NCI-H2227 (cell line): ENCODE measurements around the gene RNF182.
"Not testable (repeated sequence)": the region's sequence is repeated elsewhere in the genome, so short reads cannot be mapped to it uniquely, and the experiment has no call there.

Experiments used
- DNase-seq: peaks from one replicate; lab custom pipeline; 2025; ENCODE audit not compliant: unreplicated experiment; lab: John Stamatoyannopoulos, UW

Gene RNF182

GRCh38 chr6:13998356-13998755, 73.6 kb downstream of the RNF182 start:
- DNase-seq, result no peak

DNA sequence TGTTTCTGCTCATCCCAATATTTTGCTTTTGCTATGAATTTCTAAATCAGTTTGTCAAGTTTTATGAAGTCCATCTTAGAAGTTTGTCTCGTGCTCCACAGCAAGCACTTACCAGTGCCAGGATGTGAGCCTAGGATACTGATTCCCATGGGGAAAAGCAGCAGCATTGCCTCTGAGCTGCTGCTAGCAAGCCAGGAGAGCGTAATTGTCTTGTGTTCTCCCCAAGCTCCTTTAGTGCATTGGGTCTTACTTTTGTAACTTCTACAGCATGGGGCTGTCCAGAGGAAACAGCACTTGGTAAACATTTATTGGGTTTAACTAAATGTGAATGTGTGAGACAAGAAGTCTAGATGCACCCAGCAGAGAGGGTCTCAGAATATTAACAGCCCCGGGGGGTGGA, 76.1 kb downstream of the RNF182 start:
- DNase-seq, result no peak

DNA sequence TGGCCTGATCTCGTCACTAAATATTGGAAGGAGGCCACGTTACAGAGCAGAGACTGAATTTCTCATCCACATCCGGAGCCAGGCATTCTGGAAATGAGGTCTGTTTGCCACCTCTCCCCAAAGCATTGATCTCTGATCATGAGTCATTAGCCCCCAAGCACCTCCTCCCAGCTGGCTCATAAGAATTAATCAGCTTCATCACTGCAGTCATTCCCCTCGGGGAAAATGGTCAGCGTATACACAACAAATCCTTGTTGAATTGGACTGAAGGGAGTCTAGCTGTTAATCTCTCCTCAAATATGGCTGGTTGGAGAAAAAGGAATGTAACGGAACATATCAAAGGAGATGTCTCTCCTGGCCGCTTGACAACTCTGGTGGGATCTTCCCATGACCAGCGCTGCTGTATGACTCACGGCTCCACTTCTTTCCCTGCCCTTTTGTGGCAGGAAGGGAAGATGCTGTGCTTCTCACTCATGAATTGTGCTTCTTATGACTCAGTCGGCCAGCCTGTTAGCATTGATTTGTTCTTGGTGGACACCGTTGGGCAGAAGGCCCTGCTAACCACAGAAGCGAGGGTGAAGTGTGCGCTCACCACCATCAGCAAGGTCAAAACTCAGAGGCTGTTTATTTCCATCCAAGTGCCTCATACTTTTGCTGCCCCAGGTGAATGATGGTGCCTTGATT, 76.7 kb downstream of the RNF182 start:
- no peak for DNase-seq

DNA sequence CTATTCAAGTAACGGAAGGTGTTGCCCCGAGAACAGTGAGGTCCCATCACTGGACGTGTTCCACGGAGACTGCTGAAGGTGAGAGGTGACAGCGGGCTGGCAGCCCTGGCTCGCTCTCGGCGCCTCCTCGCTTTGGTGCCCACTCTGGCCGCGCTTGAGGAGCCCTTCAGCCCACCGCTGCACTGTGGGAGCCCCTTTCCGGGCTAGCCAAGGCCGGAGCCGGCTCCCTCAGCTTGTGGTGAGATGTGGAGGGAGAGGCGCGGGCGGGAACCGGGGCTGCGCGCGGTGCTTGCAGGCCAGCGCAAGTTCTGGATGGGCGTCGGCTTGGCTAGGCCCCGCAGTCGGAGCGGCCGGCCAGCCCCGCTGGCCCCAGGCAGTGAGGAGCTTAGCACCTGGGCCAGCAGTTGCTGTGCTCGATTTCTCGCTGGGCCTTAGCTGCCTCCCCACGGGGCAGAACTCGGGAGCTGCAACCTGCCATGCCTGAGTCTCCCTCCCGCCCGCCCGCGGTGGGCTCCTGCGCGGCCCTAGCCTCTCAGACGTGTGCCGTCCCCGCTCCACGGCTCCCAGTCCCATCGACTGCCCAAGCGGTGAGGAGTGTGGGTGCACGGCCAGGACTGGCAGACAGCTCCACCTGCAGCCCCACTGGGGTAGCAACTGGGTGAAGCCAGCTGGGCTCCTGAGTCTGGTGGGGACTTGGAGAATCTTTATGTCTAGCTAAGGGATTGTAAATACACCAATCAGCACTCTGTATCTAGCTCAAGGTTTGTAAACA, 77.6 kb downstream of the RNF182 start:
- no peak for DNase-seq

- no peak for DNase-seq
Measured at GRCh38 chr6:14004258-14004657, 79.5 kb downstream of the RNF182 start.

DNA sequence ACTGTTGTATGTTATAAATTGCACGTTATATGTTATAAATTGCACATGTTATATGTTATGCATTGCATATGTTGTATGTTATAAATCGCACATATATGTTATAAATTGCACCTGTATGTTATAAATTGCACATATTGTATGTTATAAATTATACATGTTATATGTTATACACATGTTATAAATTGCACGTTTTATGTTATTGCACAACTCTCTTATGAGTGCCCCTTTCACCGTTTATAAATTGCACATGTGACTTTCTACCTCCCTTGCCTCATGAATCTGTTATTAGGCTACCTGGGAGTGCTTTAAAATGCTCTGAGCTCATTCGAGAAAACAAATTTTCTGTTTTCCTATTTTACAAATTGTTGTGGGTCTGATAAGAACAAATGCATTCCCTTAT, 84.1 kb downstream of the RNF182 start:
- DNase-seq, result no peak

GRCh38 chr6:14009431-14009830, 84.7 kb downstream of the RNF182 start:
- no peak for DNase-seq

DNA sequence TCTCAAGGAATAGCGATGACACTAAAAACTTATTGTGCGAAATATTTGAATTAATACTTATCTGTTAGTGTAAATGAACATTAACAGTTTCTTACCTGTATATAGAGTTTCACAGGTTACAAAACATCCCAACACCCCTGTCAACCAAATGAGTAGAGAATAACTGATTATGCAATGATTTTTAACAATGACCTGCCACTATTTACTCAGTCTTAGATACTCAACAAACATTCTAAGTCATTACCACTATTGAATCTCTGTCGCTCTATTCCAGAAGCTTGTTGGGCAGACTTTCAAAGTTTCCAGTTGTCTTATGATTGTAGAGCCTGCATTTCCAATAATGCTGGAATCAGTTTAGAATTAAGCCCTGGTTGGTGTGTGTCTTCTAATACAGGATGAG, 85.5 kb downstream of the RNF182 start:
- DNase-seq, result no peak

DNA sequence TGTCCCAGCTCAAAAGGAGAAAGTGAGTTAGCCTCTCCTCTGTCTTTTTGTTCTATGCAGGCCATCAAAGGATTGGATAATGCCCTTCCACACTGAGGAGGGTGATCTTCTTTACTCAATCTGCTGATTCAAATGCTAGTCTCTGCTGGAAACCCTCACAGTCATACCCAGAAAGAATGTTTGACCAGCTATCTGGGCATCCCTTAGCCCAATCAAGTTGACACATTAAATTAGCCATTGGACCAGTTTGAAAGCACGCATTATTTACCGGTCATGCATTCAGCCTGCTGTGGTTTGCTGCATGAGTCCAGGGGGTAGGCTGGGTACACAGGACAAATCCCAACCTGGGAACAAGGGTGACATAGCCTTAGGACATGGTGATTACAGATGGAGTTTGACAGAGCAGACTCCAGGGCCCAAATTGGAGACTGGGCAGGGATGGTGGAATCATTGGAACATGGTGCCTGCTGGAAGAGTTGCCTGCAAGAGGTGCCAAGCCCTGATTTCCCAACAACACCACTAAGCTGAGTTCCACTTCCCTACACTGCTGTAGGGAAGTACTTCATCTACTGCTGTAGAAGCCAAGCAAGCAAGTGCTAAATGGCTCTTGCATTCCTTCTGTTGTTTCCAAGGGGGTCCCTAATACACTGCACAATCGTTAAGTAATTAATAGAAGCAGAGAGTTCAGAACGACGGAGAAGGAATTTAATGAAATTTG, 87.7 kb downstream of the RNF182 start:
- DNase-seq, result no peak

DNA sequence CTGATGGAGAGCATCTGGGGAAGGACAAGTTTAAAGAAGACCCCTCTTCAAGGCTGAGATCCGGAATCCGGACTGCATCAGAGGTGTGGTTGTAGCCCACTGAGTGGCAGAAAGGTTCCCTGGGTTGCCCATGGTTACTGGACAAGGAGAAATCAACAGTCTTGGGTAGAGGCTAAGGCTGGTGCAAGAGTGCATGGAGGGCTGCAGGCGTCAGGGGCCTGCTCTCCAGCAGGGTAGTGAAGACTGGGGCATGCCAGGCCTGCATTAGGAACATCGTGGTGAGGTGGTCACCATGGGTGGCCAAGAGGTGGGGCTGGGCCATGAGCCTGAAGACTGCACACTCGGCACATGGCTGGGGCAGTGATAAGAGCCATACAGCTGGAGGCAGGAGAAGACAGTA, 91.2 kb downstream of the RNF182 start:
- no peak for DNase-seq

GRCh38 chr6:14016432-14016831, 91.7 kb downstream of the RNF182 start:
- no peak for DNase-seq

GRCh38 chr6:14016935-14017625, 92.3 kb downstream of the RNF182 start:
- no peak for DNase-seq

- no peak for DNase-seq
Measured at GRCh38 chr6:14017626-14018475, 93.1 kb downstream of the RNF182 start.

DNA sequence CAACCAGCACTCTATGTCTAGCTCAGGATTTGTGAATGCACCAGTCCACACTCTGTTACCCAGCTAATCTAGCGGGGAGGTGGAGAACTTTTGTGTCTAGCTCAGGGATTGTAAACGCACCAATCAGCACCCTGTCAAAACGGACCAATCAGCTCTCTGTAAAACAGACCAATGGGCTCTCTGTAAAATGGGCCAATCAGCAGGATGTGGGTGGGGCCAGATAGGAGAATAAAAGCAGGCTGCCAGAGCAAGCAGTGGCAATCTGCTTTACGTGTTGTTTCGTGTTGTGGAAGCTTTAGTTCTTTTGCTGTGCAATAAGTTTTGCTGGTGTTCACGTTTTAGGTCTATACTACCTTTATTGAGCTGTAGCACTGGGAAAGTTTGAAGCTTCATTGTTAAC, 93.8 kb downstream of the RNF182 start:
- DNase-seq, result not testable (repeated sequence)

GRCh38 chr6:14020551-14020950, 95.8 kb downstream of the RNF182 start:
- no peak for DNase-seq

DNA sequence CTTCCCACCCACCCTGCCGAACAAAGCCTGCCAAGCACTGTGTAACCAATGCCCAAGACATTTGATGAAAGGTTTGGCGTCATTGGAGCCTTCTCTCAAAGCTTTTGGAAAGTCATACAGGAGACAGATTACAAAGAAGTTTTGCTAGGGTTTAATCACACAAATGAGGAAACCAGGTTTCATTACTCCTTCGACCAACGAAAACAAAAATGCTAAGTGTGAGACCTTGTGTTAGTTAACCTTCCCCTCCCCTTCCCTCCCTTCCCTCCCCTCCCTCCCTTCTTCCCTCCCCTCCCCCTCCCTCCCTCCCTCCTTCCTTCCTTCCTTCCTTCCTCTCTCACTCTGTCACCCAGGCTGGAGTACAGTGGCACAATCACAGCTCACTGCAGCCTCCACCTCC, 96.7 kb downstream of the RNF182 start:
- no peak for DNase-seq

GRCh38 chr6:14022673-14023072, 97.9 kb downstream of the RNF182 start:
- DNase-seq, result no peak

GRCh38 chr6:14023855-14024254, 99.1 kb downstream of the RNF182 start:
- no peak for DNase-seq

DNA sequence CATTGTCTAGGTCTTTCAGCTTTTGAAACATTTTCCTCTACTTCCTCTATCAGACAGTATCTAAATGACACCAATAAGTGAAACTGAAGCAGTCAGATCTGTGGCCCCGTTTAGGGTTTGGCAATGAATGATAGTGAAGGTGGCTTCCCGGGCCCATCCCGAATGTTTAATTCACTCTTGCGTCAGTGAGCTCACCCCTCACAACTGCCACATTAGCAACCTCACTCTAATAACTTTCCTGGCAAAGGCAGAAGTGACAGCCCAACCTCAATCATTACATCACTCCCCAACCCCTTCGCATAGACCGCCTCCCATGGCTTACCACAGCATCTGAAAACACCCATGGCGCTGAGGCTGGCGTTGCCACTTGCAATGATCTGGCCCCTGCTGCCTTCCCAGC, 100.4 kb downstream of the RNF182 start:
- no peak for DNase-seq

- DNase-seq, result no peak
Measured at GRCh38 chr6:14026831-14027539, 102.2 kb downstream of the RNF182 start.
